IMR-90 (cell line): ENCODE data around the gene ZDHHC12. TPM values are rescaled to one million over a fixed set of nuclear protein-coding genes. Genes with fewer than 3 reads are reported as not detected.

ENCODE experiments used
- ATAC-seq: fragments of 200-7000 bp; cut with Tn5 transposase; 2 replicates; pipeline ENCODE4 v1.9.1; 2020; ENCODE audit warnings: low read depth, mild to moderate bottlenecking, moderate library complexity
- BruUV-seq: library from RNA; stranded (reverse); fragments of 400-500 nt; replicated peaks from 2 replicates; lab custom pipeline; 2021; lab: Mats Ljungman, UMichigan
- CTCF ChIA-PET: fragments of 300-600 bp; formaldehyde crosslinking; extraction: SDS; loops from one replicate; lab custom pipeline; 2021; ENCODE audit warnings: antibody characterized with exemption; lab: Yijun Ruan, JAX
- POLR2A ChIA-PET: fragments of 300-600 bp; sonication (Branson Sonifier 250); formaldehyde crosslinking; loops from one replicate; lab custom pipeline; 2022; ENCODE audit warnings: antibody characterized with exemption; ENCODE audit not compliant: unreplicated experiment; lab: Charles Lee
- DNase-seq: peaks from one replicate; pipeline ENCODE4 v3.0.0; 2013
- H2AFZ ChIP-seq: replicated peaks from 2 replicates; pipeline ENCODE3; 2013; ENCODE audit warnings: low read length, mild to moderate bottlenecking; ENCODE audit not compliant: poor library complexity
- H2AK5ac ChIP-seq: 2 replicates; pipeline ENCODE4 v1.6.1; 2013; ENCODE audit warnings: low read depth, low read length, inconsistent platforms
- H2AK9ac ChIP-seq: replicated peaks from 2 replicates; pipeline ENCODE3; 2013; ENCODE audit warnings: mild to moderate bottlenecking, low read depth, low read length, moderate library complexity; ENCODE audit not compliant: poor library complexity
- H2BK120ac ChIP-seq: 2 replicates; pipeline ENCODE4 v1.6.1; 2013; ENCODE audit warnings: low read depth, low read length, inconsistent platforms
- H2BK15ac ChIP-seq: 3 replicates; pipeline ENCODE4 v1.6.1; 2013; ENCODE audit warnings: low read depth, low read length, inconsistent platforms
- H2BK20ac ChIP-seq: 2 replicates; pipeline ENCODE4 v1.6.1; 2013; ENCODE audit warnings: low read depth, mild to moderate bottlenecking, inconsistent platforms, low read length, moderate library complexity
- H2BK5ac ChIP-seq: 2 replicates; pipeline ENCODE4 v1.6.1; 2013; ENCODE audit warnings: mild to moderate bottlenecking, low read depth, low read length, inconsistent platforms; ENCODE audit not compliant: poor library complexity, severe bottlenecking
- H3K14ac ChIP-seq: replicated peaks from 2 replicates; pipeline ENCODE4 v1.6.1; 2013; ENCODE audit warnings: low read depth, low read length, inconsistent platforms
- H3K18ac ChIP-seq: 2 replicates; pipeline ENCODE4 v1.6.1; 2013; ENCODE audit warnings: low read depth, low read length, control low read depth
- H3K23ac ChIP-seq: 2 replicates; pipeline ENCODE4 v1.6.1; 2013; ENCODE audit warnings: low read depth, low read length, inconsistent platforms
- H3K27ac ChIP-seq: 2 replicates; pipeline ENCODE4 v1.5.1; 2013; ENCODE audit warnings: mild to moderate bottlenecking, control low read depth, low read length; ENCODE audit not compliant: insufficient read depth
- H3K27me3 ChIP-seq: 2 replicates; pipeline ENCODE4 v1.6.1; 2013; ENCODE audit warnings: low read length; ENCODE audit not compliant: control insufficient read depth, insufficient read depth
- H3K36me3 ChIP-seq: 2 replicates; pipeline ENCODE4 v1.6.1; 2013; ENCODE audit warnings: low read length, mixed read lengths; ENCODE audit not compliant: control insufficient read depth, insufficient read depth
- H3K4ac ChIP-seq: 2 replicates; pipeline ENCODE4 v1.6.1; 2013; ENCODE audit warnings: low read depth, low read length, inconsistent platforms
- H3K4me1 ChIP-seq: 2 replicates; pipeline ENCODE4 v1.6.1; 2013; ENCODE audit warnings: low read length, mixed read lengths; ENCODE audit not compliant: control insufficient read depth, insufficient read depth
- H3K4me2 ChIP-seq: 2 replicates; pipeline ENCODE4 v1.6.1; 2013; ENCODE audit warnings: low read depth, mild to moderate bottlenecking, control low read depth, low read length, moderate library complexity
- H3K4me3 ChIP-seq: 2 replicates; pipeline ENCODE4 v1.5.1; 2013; ENCODE audit warnings: low read depth, mild to moderate bottlenecking, control low read depth, low read length, moderate library complexity; ENCODE audit not compliant: insufficient read depth
- H3K56ac ChIP-seq: 2 replicates; pipeline ENCODE4 v1.6.1; 2013; ENCODE audit warnings: low read length, inconsistent platforms; ENCODE audit not compliant: insufficient read depth; ENCODE audit errors: extremely low read depth
- H3K79me1 ChIP-seq, 2 experiments: 2 replicates each; pipeline ENCODE4 v1.6.1; 2013; ENCODE audit warnings: low read length in 2 of 2, inconsistent platforms in 1 of 2, low read depth in 1 of 2
- H3K9ac ChIP-seq: 2 replicates; pipeline ENCODE4 v1.6.1; 2013; ENCODE audit warnings: low read depth, low read length, control low read depth
- H3K9me1 ChIP-seq: 2 replicates; pipeline ENCODE4 v1.6.1; 2013; ENCODE audit warnings: low read length, inconsistent platforms; ENCODE audit not compliant: insufficient read depth
- H3K9me3 ChIP-seq: 2 replicates; pipeline ENCODE4 v1.6.1; 2013; ENCODE audit warnings: low read length; ENCODE audit not compliant: control insufficient read depth, insufficient read depth
- H4K20me1 ChIP-seq: 2 replicates; pipeline ENCODE4 v1.6.1; 2013; ENCODE audit warnings: low read length, inconsistent platforms; ENCODE audit not compliant: insufficient read depth
- H4K5ac ChIP-seq: 2 replicates; pipeline ENCODE4 v1.6.1; 2013; ENCODE audit warnings: mild to moderate bottlenecking, low read depth, low read length, control low read depth
- H4K8ac ChIP-seq, 2 experiments: 2 replicates each; pipeline ENCODE4 v1.6.1; 2013; ENCODE audit warnings: low read depth in 2 of 2, low read length in 2 of 2, control low read depth in 1 of 2, inconsistent platforms in 1 of 2
- H4K91ac ChIP-seq: 2 replicates; pipeline ENCODE4 v1.6.1; 2013; ENCODE audit warnings: low read depth, low read length, inconsistent platforms; ENCODE audit not compliant: insufficient read depth
- BHLHE40 ChIP-seq: fragments of 150-350 bp; IDR thresholded peaks from 2 replicates; pipeline ENCODE4 v1.6.1; 2016; ENCODE audit warnings: mild to moderate bottlenecking, low read depth, low read length
- CEBPB ChIP-seq: IDR thresholded peaks from 2 replicates; pipeline ENCODE4 v1.6.1; 2012; ENCODE audit warnings: low read depth, low read length, improper control_type of control experiment
- CHD1 ChIP-seq: IDR thresholded peaks from 2 replicates; pipeline ENCODE4 v1.6.1; 2012; ENCODE audit warnings: low read depth, low read length, improper control_type of control experiment
- FOS ChIP-seq: fragments of 150-350 bp; IDR thresholded peaks from 2 replicates; pipeline ENCODE4 v1.6.1; 2016; ENCODE audit warnings: low read depth, low read length
- MAZ ChIP-seq: IDR thresholded peaks from 2 replicates; pipeline ENCODE4 v1.6.1; 2012; ENCODE audit warnings: low read depth, mild to moderate bottlenecking, low read length, improper control_type of control experiment, moderate library complexity, borderline replicate concordance
- MXI1 ChIP-seq: IDR thresholded peaks from 2 replicates; pipeline ENCODE4 v1.6.1; 2012; ENCODE audit warnings: low read depth, mild to moderate bottlenecking, low read length, moderate library complexity, borderline replicate concordance
- POLR2A ChIP-seq: IDR thresholded peaks from 2 replicates; pipeline ENCODE4 v1.6.1; 2012; ENCODE audit warnings: mild to moderate bottlenecking, low read depth, low read length
- RCOR1 ChIP-seq: IDR thresholded peaks from 2 replicates; pipeline ENCODE4 v1.6.1; 2012; ENCODE audit warnings: mild to moderate bottlenecking, low read length, improper control_type of control experiment; ENCODE audit not compliant: insufficient replicate concordance
- RFX5 ChIP-seq: IDR thresholded peaks from 2 replicates; pipeline ENCODE4 v1.8.0; 2012; ENCODE audit warnings: low read depth, mild to moderate bottlenecking, low read length, moderate library complexity
- SMC3 ChIP-seq: fragments of 150-350 bp; IDR thresholded peaks from 2 replicates; pipeline ENCODE4 v1.6.1; 2016; ENCODE audit warnings: low read depth, mild to moderate bottlenecking, antibody characterized with exemption, low read length, moderate library complexity
- WGBS, 2 experiments: methylation state at CpG; one replicate each; pipeline versions ENCODE4 v1.1.5 to v1.1.7; 2013; ENCODE audit warnings: missing lambda C conversion rate in 2 of 2; ENCODE audit not compliant: insufficient read length in 1 of 2; ENCODE audit errors: extremely low coverage in 2 of 2; 5-methylcytosine and 5-hydroxymethylcytosine counted together
- dilution Hi-C: fragments of 300-500 bp; cut with HindIII; formaldehyde crosslinking; loops from one replicate; pipeline ENCODE4 v1.14.3; 2018; ENCODE audit warnings: low sequenced_read_pairs; ENCODE audit not compliant: unreplicated experiment
- in situ Hi-C: fragments of 300-500 bp; cut with MboI; formaldehyde crosslinking; loops from 3 replicates; pipeline ENCODE4 v1.14.3; 2019; ENCODE audit warnings: low sequenced_read_pairs, inconsistent platforms, mixed read lengths
- intact Hi-C: fragments of 100-400 bp; cut with micrococcal nuclease; formaldehyde crosslinking; loops from 2 replicates; pipeline ENCODE4 v1.10.0; 2022
- polyA plus RNA-seq, 3 experiments: library from polyadenylated mRNA; depleted of rRNA; stranded (reverse); fragments of >200 nt; gene quantifications; 2 replicates each; pipeline ENCODE4 v1.2.3, GENCODE V29; 2012; ENCODE audit warnings: low replicate concordance in 1 of 3
- total RNA-seq: library from RNA; depleted of rRNA; stranded (reverse); fragments of >200 nt; gene quantifications from 2 replicates; pipeline ENCODE4 v1.2.3, GENCODE V29; 2012
- TF ChIP-seq, protein P1 (sequence below): fragments of 150-350 bp; IDR thresholded peaks from 2 replicates; pipeline ENCODE4 v1.6.1; 2017; ENCODE audit warnings: mild to moderate bottlenecking, antibody characterized with exemption, low read length, low read depth

ZDHHC12 gene
- total and polyA plus RNA-seq, 2 of the 4 experiments (the other 2 are of a cell fraction) = 16.7 to 60.7 TPM

DNA sequence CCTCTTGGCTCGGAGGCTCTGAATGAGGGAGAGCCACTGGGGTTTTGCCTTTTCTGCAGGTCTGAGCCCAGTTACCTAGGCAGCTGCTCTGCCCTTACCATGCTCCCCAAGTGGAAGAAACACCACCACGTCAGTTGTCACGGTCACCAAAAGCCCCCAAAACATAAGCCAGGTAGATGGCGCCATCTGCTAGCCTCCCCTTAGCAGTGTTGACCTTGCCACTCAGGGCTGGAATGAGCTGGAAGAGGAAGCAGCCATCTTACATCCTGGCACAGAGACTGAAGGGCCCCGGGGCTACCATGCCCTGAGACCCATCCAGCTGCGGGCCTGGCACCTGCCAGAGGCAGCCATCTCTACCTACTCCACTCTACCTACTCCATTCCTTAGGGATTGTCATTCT is 40.4 kb upstream of the ZDHHC12 start:
- BruUV-seq = no TSS peak
- Histone ChIP-seq H4K20me1 (0 out of 2 replicates have a peak, but pooled peaks cover 4% of the 10 kb centered on the region), H2BK15ac (no peak overlapping the region), H3K4me2 (no peak overlapping the region), H3K9ac (no peak overlapping the region), H3K27me3 (no peaks in the 10 kb centered on the region), H3K18ac (no peak overlapping the region), H3K4ac (no peak overlapping the region), H2AFZ (no peak overlapping the region), H4K91ac (no peak overlapping the region), H3K23ac (no peak overlapping the region), H4K8ac (no peak overlapping the region), H2AK9ac (no peak overlapping the region), H3K9me1 (no peaks in the 10 kb centered on the region), H2BK20ac (no peak overlapping the region), H3K14ac (no peak overlapping the region), H4K5ac (no peak overlapping the region), H2AK5ac (no peak overlapping the region), H2BK5ac (no peak overlapping the region), H3K79me1 (peaks cover 11 to 43% of the 10 kb centered on the region in 2 experiments; a peak in 3 of 4 replicates), H3K56ac (no peak overlapping the region), H3K9me3 (no peaks in the 10 kb centered on the region), H3K27ac (no peak overlapping the region), H3K4me1 (no peaks in the 10 kb centered on the region), H3K36me3 (peaks cover 4% of the 10 kb centered on the region), H3K4me3 (no peak overlapping the region), H2BK120ac (no peak overlapping the region)
- no peak for TF ChIP-seq MXI1
- TF ChIP-seq MAZ = no peak
- no peak for TF ChIP-seq FOS
- TF ChIP-seq, protein P1, sequence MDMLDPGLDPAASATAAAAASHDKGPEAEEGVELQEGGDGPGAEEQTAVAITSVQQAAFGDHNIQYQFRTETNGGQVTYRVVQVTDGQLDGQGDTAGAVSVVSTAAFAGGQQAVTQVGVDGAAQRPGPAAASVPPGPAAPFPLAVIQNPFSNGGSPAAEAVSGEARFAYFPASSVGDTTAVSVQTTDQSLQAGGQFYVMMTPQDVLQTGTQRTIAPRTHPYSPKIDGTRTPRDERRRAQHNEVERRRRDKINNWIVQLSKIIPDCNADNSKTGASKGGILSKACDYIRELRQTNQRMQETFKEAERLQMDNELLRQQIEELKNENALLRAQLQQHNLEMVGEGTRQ = no peak
- no peak for TF ChIP-seq CHD1
- TF ChIP-seq RCOR1 = no peak
- no peak for TF ChIP-seq RFX5
- no peak for TF ChIP-seq CEBPB
- no peak for TF ChIP-seq POLR2A
- TF ChIP-seq BHLHE40 = no peak
- TF ChIP-seq SMC3 = no peak
- dilution Hi-C loops (no loop called here), intact Hi-C loops (no loop called here), in situ Hi-C loops (no loop called here)
- DNase-seq (no peak), ATAC-seq (no peak)
- POLR2A ChIA-PET = no interaction called here
- CTCF ChIA-PET = no interaction called here
- 85% methylated on average over 6 of the region's 6 CpGs; no CpG with 5 or more reads in 1 of the 2 experiments for WGBS, 2 experiments
